ENCODE measurements around the gene HEPHL1.
A peak's percentile ranks its signal among the peaks of the same experiment; 100 is the strongest.

HEPHL1 gene

GRCh38 chr11:94023856-94024255 is 2.7 kb downstream of the HEPHL1 start:
- no peak for DNase-seq

DNA sequence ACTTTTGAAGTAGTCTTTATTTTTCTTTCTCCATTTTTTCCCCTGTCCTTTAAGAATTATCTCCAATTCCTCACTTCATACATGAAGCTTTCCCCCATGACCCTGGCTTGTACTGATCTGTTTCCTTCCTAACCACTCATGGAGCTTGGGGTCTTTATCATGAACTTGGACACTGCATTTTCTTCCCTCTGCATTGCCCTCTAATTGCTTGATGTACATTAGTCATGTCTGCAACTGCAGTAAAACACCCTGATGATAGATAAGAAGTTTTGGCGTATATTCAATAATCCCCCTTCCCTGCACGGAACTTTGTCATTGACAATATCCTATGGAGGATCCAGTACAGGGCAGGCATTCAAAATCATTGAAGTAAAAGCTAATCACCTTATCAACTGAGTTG is 3.4 kb downstream of the HEPHL1 start:
- no peak for DNase-seq

- no peak for DNase-seq
These were observed 4.7 kb downstream of the HEPHL1 start for GRCh38 chr11:94025690-94026394.

- no peak for DNase-seq
These were observed 6.1 kb downstream of the HEPHL1 start for GRCh38 chr11:94027210-94027609.

GRCh38 chr11:94028436-94028835 is 7.3 kb downstream of the HEPHL1 start:
- no peak for DNase-seq

GRCh38 chr11:94030059-94030458 is 8.9 kb downstream of the HEPHL1 start:
- no peak for DNase-seq

DNA sequence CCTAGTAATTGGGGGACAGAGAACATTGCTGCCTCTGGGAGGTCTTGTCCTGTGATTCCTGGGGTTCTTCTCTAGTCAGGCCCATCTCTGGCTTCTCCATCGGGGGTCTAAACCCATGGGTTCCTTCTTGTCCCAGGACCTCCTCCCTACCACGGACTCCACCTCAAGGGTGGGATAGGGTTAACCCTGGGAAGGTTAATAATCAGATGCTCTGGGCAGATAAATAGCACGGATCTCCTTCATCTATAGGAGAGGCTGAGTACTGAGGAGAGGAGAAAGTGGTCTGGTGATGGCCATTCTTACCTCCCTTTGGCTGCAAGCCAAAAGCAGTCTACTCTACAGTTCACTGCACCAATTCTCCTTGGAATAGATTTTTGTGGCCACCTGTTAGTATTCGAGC is 10.5 kb downstream of the HEPHL1 start:
- DNase-seq = peak; percentile 4

DNA sequence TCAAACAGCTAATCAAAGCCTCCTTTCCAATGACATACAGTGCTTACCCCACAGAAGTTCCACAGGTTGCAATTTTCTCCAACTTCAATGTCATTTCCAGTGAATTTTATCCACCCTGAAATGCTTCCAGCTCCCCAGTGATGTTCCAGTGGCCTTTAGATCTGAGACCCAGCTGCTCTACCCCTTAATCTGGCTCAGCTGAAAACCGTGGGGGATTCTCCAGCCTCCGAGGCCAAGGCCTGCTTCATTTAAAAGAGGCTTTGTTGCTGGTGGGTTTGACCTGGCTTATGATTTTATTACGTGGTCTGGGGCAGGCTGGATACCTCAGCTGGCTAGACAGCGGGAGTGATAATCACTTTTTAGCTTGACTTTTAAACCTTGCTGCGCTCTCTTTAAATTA is 10.9 kb downstream of the HEPHL1 start:
- DNase-seq = no peak

- DNase-seq = peak; percentile 28
These were observed 11.6 kb downstream of the HEPHL1 start for GRCh38 chr11:94032725-94033124.

- no peak for DNase-seq
These were observed 13.1 kb downstream of the HEPHL1 start for GRCh38 chr11:94034207-94034606.

DNA sequence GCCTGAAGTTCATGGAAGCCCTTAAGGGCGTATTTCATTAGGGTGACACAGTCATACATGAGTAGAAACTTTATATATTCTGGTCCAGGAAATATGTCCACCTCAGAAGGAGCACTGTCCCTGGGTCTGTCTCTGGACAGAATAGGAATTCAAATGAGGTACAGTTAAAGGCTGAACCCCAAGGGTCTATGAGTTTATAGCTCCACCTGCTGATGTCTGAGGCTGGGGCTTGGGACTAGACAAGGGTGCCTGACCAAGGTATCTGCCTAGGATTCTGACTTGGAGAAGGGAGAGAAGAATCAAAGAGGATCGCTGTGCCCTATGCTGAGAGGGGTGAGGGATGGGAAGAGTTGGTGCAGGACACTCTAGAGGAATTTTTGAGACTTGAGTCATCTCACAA is 14.9 kb downstream of the HEPHL1 start:
- peak; percentile 10 for DNase-seq

GRCh38 chr11:94043241-94043640 is 22.1 kb downstream of the HEPHL1 start:
- no peak for DNase-seq

DNA sequence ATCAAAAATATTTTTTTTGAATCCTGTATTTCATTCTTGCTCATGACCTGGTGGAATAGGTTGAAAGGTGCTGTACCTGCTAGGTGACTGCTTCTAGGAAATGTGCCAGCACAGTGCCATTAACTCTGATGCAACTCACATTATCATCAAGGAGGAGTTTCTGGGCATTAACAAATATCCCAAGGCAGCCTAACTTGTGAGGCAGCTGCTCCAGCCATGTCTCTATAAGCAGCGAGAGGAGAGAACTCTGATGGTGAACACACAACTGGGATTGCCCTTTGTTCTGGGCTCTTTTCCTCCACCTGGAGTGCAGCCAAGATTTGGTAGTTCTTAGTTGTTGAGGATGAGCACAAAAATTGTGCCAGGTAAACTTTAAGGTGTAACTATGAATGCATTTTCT is 25.6 kb downstream of the HEPHL1 start:
- DNase-seq = no peak

GRCh38 chr11:94048032-94048709 is 27.0 kb downstream of the HEPHL1 start:
- no peak for DNase-seq

DNA sequence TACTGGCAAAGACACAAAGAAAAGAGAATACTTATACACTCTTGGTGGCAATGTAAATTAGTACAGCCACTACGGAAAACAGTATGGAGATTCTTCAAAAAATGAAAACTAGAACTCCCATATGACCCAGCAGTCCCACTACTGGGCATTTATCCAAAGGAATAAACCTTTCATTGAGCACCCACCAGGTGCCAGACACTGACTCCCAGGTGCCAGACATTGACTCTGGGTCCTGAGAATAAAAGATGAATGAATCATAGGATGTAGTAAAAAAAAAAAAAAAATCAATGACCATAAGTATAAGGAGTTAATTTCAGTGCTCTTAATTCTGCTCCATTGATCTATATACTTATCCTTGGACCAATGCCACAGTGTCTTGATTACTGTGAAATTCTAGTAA is 28.2 kb downstream of the HEPHL1 start:
- DNase-seq = no peak

- DNase-seq = no peak
These were observed 37.5 kb downstream of the HEPHL1 start for GRCh38 chr11:94058630-94059029.

DNA sequence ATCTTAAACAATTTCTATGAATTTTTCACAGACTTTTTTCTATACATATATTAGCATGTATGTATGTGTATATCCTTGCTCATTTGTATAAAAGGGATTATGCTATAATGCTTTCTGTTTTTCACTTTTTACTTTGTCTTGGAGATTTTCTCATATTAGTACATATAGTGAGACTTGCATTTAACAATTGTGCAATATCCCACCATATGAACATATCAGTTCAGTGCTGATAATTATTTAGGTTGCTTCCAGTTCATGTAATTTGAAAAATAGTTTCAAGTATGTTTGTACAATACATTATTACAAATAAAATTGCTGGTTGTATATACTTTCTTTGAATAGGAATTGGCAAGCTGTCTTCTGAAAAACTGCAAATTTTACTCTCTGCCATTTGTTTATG is 37.9 kb downstream of the HEPHL1 start:
- no peak for DNase-seq

GRCh38 chr11:94060401-94060800 is 39.2 kb downstream of the HEPHL1 start:
- DNase-seq = no peak

GRCh38 chr11:94062360-94062759 is 41.2 kb downstream of the HEPHL1 start:
- DNase-seq = no peak

DNA sequence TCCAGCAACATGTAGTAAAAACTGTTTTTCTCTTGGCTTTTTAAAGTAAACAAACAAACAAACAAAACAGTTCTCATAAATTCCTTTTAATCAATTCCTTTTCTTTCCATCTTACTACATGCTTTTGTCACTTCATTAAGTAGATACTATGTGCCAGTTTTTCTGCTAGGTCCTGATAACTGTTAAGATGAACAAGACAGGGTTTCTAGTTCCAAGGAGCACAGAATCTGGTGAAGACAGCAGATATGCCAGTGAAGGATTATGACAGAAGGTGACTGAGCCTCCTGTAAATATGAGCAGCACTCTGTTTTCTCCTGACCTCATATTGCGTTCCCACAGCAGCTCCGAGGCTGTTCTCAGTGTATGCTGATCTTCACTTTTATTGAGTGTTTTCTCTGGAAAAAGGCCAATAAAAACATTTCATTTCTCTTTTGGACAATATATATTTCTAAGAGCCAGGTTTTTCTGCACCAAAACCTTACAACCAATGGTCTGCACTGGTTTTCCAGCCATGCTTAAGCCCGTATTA is 45.8 kb downstream of the HEPHL1 start:
- DNase-seq = no peak

GRCh38 chr11:94068764-94069163 is 47.6 kb downstream of the HEPHL1 start:
- DNase-seq = no peak

DNA sequence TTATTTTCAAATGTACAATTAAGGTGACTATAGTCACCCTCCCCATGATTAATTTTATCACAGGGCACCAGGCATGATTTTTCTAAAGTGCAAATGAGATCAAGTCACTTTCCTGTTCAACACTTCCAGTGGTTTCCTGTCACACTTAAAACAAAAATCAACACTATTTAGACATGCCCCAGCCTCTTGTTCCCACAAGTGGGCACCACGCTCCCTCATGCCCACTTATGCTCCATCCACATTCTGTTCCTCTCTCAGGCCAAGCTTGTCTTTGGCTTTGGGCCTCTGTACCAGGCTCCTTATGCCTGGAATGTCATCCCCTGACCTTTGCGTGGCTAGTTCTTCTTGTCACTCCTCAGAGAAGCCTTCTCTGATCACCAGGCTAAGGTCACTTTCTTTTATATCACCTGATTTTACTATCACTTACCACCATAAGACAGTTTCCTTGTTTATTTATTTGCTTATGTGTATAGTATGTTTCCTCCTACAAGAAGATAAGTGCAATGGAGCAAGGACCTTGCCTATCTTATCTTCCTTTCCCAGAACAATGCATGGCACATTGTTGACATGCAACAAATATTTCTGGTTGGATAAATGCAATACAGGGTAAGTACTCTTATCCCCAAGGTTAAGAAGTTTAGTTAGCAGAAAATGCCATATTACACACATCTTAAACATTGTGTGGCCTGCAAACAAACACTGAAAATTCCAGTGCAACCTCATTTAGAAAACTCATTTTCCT is 56.6 kb downstream of the HEPHL1 start:
- no peak for DNase-seq

DNA sequence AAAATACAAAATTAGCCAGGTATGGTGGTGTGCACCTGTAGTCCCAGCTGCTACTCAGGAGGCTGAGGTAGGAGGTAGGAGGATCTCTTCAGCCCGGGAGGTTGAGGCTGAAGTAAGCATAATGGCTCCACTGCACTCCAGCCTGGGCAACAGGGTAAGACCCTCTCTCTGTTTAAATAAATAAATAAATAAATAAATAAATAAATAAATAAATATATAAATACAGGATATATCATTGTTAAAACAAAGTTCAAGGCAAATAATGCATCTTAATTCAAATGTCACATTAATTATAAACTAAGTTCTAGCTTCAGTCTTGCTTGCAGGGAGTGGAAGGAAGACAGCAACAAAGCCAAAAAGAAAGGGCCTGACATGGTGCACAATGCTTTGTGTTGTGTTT is 63.0 kb downstream of the HEPHL1 start:
- DNase-seq = no peak

- no peak for DNase-seq
These were observed 67.8 kb downstream of the HEPHL1 start for GRCh38 chr11:94088906-94089305.

Data from RPMI8226 (cell line).